Epithelial cell of prostate (primary cell): ENCODE results near the gene VSIG1.

ENCODE experiments used
- DNase-seq: peaks from one replicate; pipeline ENCODE4 v3.0.0-alpha.2; 2011; ENCODE audit warnings: low read depth, low spot score
- H3K27ac ChIP-seq: fragments of 450-650 bp; 2 replicates; pipeline ENCODE4 v1.5.1; 2017; ENCODE audit warnings: mild to moderate bottlenecking

Gene VSIG1

GRCh38 chrX:108044554-108045256 is at the start of gene VSIG1:
TSS of gene VSIG1 (plus strand) at chrX:108045065. CDS start at chrX:108045131, 66 bp downstream.
- H3K27ac ChIP-seq = no peak within 1 kb of the TSS
- DNase-seq = no peak

GRCh38 chrX:107996124-107996523 is 48.7 kb upstream of the VSIG1 start:
- H3K27ac ChIP-seq = no peak overlapping the region
- DNase-seq = no peak

- peak overlapping the region; percentile 61 for H3K27ac ChIP-seq
- peak; percentile 72 for DNase-seq
These were observed 44.1 kb upstream of the VSIG1 start for GRCh38 chrX:108000751-108001150.

- H3K27ac ChIP-seq = peak overlapping the region; percentile 61
- DNase-seq = no peak
These were observed 43.5 kb upstream of the VSIG1 start for GRCh38 chrX:108001218-108001814.

- H3K27ac ChIP-seq = no peak overlapping the region
- DNase-seq = no peak
These were observed 26.0 kb upstream of the VSIG1 start for GRCh38 chrX:108018656-108019381.

GRCh38 chrX:108019382-108019875 is 25.4 kb upstream of the VSIG1 start:
- no peak overlapping the region for H3K27ac ChIP-seq
- no peak for DNase-seq

GRCh38 chrX:108020631-108021030 is 24.2 kb upstream of the VSIG1 start:
- no peak for DNase-seq
- H3K27ac ChIP-seq = no peak overlapping the region

- no peak for DNase-seq
- peak overlapping the region; percentile 73 for H3K27ac ChIP-seq
These were observed 22.3 kb upstream of the VSIG1 start for GRCh38 chrX:108022491-108023089.

- no peak overlapping the region for H3K27ac ChIP-seq
- no peak for DNase-seq
These were observed 19.5 kb upstream of the VSIG1 start for GRCh38 chrX:108025376-108025775.

- no peak overlapping the region for H3K27ac ChIP-seq
- DNase-seq = no peak
These were observed 18.8 kb upstream of the VSIG1 start for GRCh38 chrX:108025954-108026600.

GRCh38 chrX:108028854-108029253 is 16.0 kb upstream of the VSIG1 start:
- no peak overlapping the region for H3K27ac ChIP-seq
- no peak for DNase-seq

GRCh38 chrX:108029928-108030711 is 14.7 kb upstream of the VSIG1 start:
- DNase-seq = no peak
- H3K27ac ChIP-seq = no peak overlapping the region

GRCh38 chrX:108032944-108033343 is 11.9 kb upstream of the VSIG1 start:
- no peak overlapping the region for H3K27ac ChIP-seq
- no peak for DNase-seq

- no peak overlapping the region for H3K27ac ChIP-seq
These were observed 11.0 kb upstream of the VSIG1 start for GRCh38 chrX:108033890-108034289.

GRCh38 chrX:108034725-108035124 is 10.1 kb upstream of the VSIG1 start:
- DNase-seq = no peak
- no peak overlapping the region for H3K27ac ChIP-seq

More at GRCh38 chrX:108033890-108034289, 11.0 kb upstream of the VSIG1 start:
- no peak for DNase-seq

- peak overlapping the region; percentile 82 for H3K27ac ChIP-seq
- peak; percentile 89 for DNase-seq
These were observed 8.4 kb upstream of the VSIG1 start for GRCh38 chrX:108036298-108036973.

GRCh38 chrX:108049649-108050048 is 4.8 kb downstream of the VSIG1 start:
- DNase-seq = no peak
- no peak overlapping the region for H3K27ac ChIP-seq

- no peak overlapping the region for H3K27ac ChIP-seq
- no peak for DNase-seq
These were observed 8.4 kb downstream of the VSIG1 start for GRCh38 chrX:108053218-108053617.

- DNase-seq = no peak
- no peak overlapping the region for H3K27ac ChIP-seq
These were observed 10.7 kb downstream of the VSIG1 start for GRCh38 chrX:108055546-108055945.
